ENCODE results near the gene FGF12.

DNA sequence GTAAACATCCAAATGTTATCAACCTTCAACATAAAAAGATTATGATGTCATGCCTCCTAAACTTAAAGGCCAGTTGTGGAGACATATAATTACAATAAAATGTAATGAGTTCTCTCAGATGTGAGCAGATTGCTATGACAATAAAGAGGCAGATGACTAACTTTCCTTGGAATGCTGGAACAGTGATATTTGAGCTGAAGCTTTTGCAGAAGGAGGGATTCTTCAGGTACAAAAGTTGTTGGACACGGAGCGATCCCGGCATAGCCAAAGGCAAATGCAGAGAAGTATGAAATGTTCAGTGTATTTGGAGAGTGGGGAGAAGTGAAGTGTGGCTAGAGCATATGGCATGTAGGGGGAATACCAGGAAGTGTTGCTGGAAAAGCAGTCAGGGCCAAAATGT lies 520.1 kb downstream of the FGF12 start:
- TF ChIP-seq, protein P1, sequence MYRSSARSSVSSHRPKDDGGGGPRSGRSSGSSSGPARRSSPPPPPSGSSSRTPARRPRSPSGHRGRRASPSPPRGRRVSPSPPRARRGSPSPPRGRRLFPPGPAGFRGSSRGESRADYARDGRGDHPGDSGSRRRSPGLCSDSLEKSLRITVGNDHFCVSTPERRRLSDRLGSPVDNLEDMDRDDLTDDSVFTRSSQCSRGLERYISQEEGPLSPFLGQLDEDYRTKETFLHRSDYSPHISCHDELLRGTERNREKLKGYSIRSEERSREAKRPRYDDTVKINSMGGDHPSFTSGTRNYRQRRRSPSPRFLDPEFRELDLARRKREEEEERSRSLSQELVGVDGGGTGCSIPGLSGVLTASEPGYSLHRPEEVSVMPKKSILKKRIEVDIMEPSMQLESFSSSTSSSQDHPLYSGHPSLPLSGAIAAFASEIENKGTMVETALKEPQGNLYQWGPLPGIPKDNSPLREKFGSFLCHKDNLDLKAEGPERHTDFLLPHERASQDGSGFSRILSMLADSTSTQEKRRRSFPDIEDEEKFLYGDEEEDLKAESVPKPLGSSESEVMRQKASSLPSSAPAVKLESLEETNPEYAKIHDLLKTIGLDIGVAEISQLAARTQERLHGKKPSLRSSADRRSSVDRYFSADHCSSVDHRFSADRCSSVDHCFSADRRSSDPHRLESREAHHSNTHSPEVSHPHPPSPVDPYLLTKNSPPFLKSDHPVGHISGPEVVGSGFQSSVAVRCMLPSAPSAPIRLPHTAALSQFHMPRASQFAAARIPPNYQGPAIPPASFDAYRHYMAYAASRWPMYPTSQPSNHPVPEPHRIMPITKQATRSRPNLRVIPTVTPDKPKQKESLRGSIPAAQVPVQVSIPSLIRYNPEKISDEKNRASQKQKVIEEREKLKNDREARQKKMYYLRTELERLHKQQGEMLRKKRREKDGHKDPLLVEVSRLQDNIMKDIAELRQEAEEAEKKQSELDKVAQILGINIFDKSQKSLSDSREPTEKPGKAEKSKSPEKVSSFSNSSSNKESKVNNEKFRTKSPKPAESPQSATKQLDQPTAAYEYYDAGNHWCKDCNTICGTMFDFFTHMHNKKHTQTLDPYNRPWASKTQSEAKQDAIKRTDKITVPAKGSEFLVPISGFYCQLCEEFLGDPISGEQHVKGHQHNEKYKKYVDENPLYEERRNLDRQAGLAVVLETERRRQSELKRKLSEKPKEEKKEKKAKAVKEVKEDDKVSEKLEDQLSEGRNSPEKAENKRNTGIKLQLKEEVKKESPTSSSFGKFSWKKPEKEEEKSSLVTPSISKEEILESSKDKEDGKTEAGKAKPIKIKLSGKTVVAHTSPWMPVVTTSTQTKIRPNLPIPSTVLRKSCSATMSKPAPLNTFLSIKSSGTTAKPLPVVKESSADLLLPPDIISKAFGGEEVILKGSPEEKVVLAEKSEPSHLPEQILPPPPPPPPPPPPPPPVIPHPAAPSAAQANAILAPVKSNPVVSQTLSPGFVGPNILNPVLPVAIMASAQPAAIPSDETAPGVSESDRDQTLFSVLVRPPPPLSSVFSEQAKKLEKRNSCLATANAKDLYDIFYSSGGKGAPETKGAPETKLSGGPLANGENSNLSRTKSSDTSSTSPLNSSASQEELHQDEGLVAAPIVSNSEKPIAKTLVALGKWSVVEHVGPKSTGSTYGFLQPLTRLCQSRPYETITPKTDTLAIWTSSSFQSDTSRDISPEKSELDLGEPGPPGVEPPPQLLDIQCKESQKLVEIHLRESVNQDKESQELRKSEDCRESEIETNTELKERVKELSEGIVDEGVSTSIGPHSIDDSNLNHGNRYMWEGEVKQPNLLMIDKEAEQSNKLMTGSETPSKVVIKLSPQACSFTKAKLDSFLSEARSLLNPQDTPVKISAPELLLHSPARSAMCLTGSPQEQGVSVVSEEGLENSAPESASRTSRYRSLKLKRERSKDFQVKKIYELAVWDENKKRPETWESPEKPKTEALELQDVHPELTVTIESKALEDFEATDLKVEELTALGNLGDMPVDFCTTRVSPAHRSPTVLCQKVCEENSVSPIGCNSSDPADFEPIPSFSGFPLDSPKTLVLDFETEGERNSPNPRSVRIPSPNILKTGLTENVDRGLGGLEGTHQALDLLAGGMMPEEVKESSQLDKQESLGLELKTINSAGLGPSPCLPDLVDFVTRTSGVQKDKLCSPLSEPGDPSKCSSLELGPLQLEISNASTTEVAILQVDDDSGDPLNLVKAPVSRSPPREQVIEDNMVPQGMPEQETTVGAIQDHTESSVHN (CRISPR knock-in tag; IDR thresholded peaks at IDR 0.05), result no peak
- TF ChIP-seq ATRX (CRISPR knock-in tag; IDR thresholded peaks at IDR 0.05; ENCODE audit: borderline replicate concordance) (no peak), SETDB1 (CRISPR knock-in tag; IDR thresholded peaks at IDR 0.05; ENCODE audit: borderline replicate concordance) (no peak), RFX5 (IDR thresholded peaks at IDR 0.05; ENCODE audit: low read depth, low read length) (no peak)

Data from HepG2 (cell line).